ENCODE data around the gene DIS3L2. TPM values are rescaled to one million over a fixed set of nuclear protein-coding genes. Genes with fewer than 3 reads are reported as not detected.

The DIS3L2 gene
- total RNA-seq, 1 donor from 2014 or later, result 24.0 TPM

GRCh38 chr2:232076272-232076671 lies 114.8 kb downstream of the DIS3L2 start:
- Histone ChIP-seq H2AFZ (ENCODE audit: low read depth, low read length) (no peak overlapping the region), H3K27me3 (ENCODE audit: insufficient read depth, low read length) (no peaks in the 10 kb centered on the region), H3K9me3 (ENCODE audit: insufficient read depth, low read depth, low read length) (no peaks in the 10 kb centered on the region), H4K20me1 (ENCODE audit: insufficient read depth, low read length) (peaks cover 50% of the 10 kb centered on the region), H3K4me3 (ENCODE audit: insufficient read depth, low read depth, low read length) (no peak overlapping the region), H3K36me3 (ENCODE audit: insufficient read depth, low read length) (no peaks in the 10 kb centered on the region), H3K4me1 (ENCODE audit: insufficient read depth, low read length) (no peaks in the 10 kb centered on the region), H3K9ac (ENCODE audit: low read length) (no peak overlapping the region), H3K4me2 (ENCODE audit: low read length) (no peak overlapping the region), H3K27ac (ENCODE audit: low read depth, low read length) (no peak overlapping the region), H3K79me2 (ENCODE audit: insufficient read depth, low read length) (no peaks in the 10 kb centered on the region)
- peaks cover 7% of the 10 kb centered on the region for H3K4me1 Mint-ChIP-seq (ENCODE audit: low read depth, unreplicated experiment)
- FAIRE-seq, result no peak
- TF ChIP-seq EZH2 (IDR thresholded peaks at IDR 0.05; ENCODE audit: insufficient read depth, low read length) (no peak), CTCF (IDR thresholded peaks at IDR 0.05; ENCODE audit: insufficient read depth, low read depth, low read length) (no peak)
- DNase-seq (ENCODE audit: low read depth), result no peak
- no peak overlapping the region for H3K27ac Mint-ChIP-seq (ENCODE audit: unreplicated experiment)
- no peak overlapping the region for H3K4me3 Mint-ChIP-seq (ENCODE audit: unreplicated experiment)
- no peaks in the 10 kb centered on the region for H3K36me3 Mint-ChIP-seq (ENCODE audit: low read depth, unreplicated experiment)
- no peaks in the 10 kb centered on the region for H3K27me3 Mint-ChIP-seq (ENCODE audit: low read depth, unreplicated experiment)
- no peaks in the 10 kb centered on the region for H3K9me3 Mint-ChIP-seq (ENCODE audit: unreplicated experiment)

GRCh38 chr2:232076736-232077135 lies 115.2 kb downstream of the DIS3L2 start:
- H3K4me3 Mint-ChIP-seq (ENCODE audit: unreplicated experiment), result no peak overlapping the region
- Histone ChIP-seq H2AFZ (ENCODE audit: low read depth, low read length) (no peak overlapping the region), H3K9ac (ENCODE audit: low read length) (no peak overlapping the region), H3K9me3 (ENCODE audit: insufficient read depth, low read depth, low read length) (no peaks in the 10 kb centered on the region), H4K20me1 (ENCODE audit: insufficient read depth, low read length) (peaks cover 47% of the 10 kb centered on the region), H3K27me3 (ENCODE audit: insufficient read depth, low read length) (no peaks in the 10 kb centered on the region), H3K36me3 (ENCODE audit: insufficient read depth, low read length) (no peaks in the 10 kb centered on the region), H3K79me2 (ENCODE audit: insufficient read depth, low read length) (no peaks in the 10 kb centered on the region), H3K27ac (ENCODE audit: low read depth, low read length) (no peak overlapping the region), H3K4me2 (ENCODE audit: low read length) (no peak overlapping the region), H3K4me1 (ENCODE audit: insufficient read depth, low read length) (no peaks in the 10 kb centered on the region), H3K4me3 (ENCODE audit: insufficient read depth, low read depth, low read length) (no peak overlapping the region)
- H3K36me3 Mint-ChIP-seq (ENCODE audit: low read depth, unreplicated experiment), result no peaks in the 10 kb centered on the region
- no peaks in the 10 kb centered on the region for H3K9me3 Mint-ChIP-seq (ENCODE audit: unreplicated experiment)
- TF ChIP-seq CTCF (IDR thresholded peaks at IDR 0.05; ENCODE audit: insufficient read depth, low read depth, low read length) (no peak), EZH2 (IDR thresholded peaks at IDR 0.05; ENCODE audit: insufficient read depth, low read length) (no peak)
- FAIRE-seq (no peak), DNase-seq (ENCODE audit: low read depth) (no peak)
- H3K27ac Mint-ChIP-seq (ENCODE audit: unreplicated experiment), result no peak overlapping the region
- H3K27me3 Mint-ChIP-seq (ENCODE audit: low read depth, unreplicated experiment), result no peaks in the 10 kb centered on the region
- H3K4me1 Mint-ChIP-seq (ENCODE audit: low read depth, unreplicated experiment), result peaks cover 7% of the 10 kb centered on the region

GRCh38 chr2:232085164-232085563 lies 123.7 kb downstream of the DIS3L2 start:
- H3K27me3 ChIP-seq (ENCODE audit: insufficient read depth, low read length), result no peaks in the 10 kb centered on the region
- no peak overlapping the region for H3K27ac Mint-ChIP-seq (ENCODE audit: unreplicated experiment)
- H3K36me3 ChIP-seq (ENCODE audit: insufficient read depth, low read length), result no peaks in the 10 kb centered on the region
- H3K9ac ChIP-seq (ENCODE audit: low read length), result no peak overlapping the region
- H3K4me1 Mint-ChIP-seq (ENCODE audit: low read depth, unreplicated experiment), result peaks cover 5% of the 10 kb centered on the region
- no peak overlapping the region for H3K27ac ChIP-seq (ENCODE audit: low read depth, low read length)
- H3K4me3 ChIP-seq (ENCODE audit: insufficient read depth, low read depth, low read length), result no peak overlapping the region
- no peaks in the 10 kb centered on the region for H3K27me3 Mint-ChIP-seq (ENCODE audit: low read depth, unreplicated experiment)
- no peaks in the 10 kb centered on the region for H3K4me1 ChIP-seq (ENCODE audit: insufficient read depth, low read length)
- TF ChIP-seq CTCF (IDR thresholded peaks at IDR 0.05; ENCODE audit: insufficient read depth, low read depth, low read length) (no peak), EZH2 (IDR thresholded peaks at IDR 0.05; ENCODE audit: insufficient read depth, low read length) (no peak)
- peaks cover 4% of the 10 kb centered on the region for H3K9me3 Mint-ChIP-seq (ENCODE audit: unreplicated experiment)
- FAIRE-seq (no peak), DNase-seq (ENCODE audit: low read depth) (peak; percentile 6)
- H3K36me3 Mint-ChIP-seq (ENCODE audit: low read depth, unreplicated experiment), result peaks cover 5% of the 10 kb centered on the region
- H3K4me3 Mint-ChIP-seq (ENCODE audit: unreplicated experiment), result no peak overlapping the region
- H2AFZ ChIP-seq (ENCODE audit: low read depth, low read length), result no peak overlapping the region
- peaks cover 7% of the 10 kb centered on the region for H4K20me1 ChIP-seq (ENCODE audit: insufficient read depth, low read length)
- no peak overlapping the region for H3K4me2 ChIP-seq (ENCODE audit: low read length)
- H3K9me3 ChIP-seq (ENCODE audit: insufficient read depth, low read depth, low read length), result no peaks in the 10 kb centered on the region
- no peaks in the 10 kb centered on the region for H3K79me2 ChIP-seq (ENCODE audit: insufficient read depth, low read length)
